Skeletal muscle satellite cell (primary cell): ENCODE data around the gene GALNT14. TPM values are rescaled to one million over a fixed set of nuclear protein-coding genes. Genes with fewer than 3 reads are reported as not detected.
A peak's percentile ranks its signal among the peaks of the same experiment; 100 is the strongest.
"Not testable (repeated sequence)": the region's sequence is repeated elsewhere in the genome, so short reads cannot be mapped to it uniquely, and the experiment has no call there.

Experiments
- H3K27me3 ChIP-seq: 2 replicates; pipeline ENCODE4 v1.7.0; 2013; ENCODE audit warnings: low read length; ENCODE audit not compliant: control insufficient read depth, insufficient read depth
- H3K36me3 ChIP-seq: 2 replicates; pipeline ENCODE4 v1.7.0; 2013; ENCODE audit warnings: mild to moderate bottlenecking, control low read depth, low read length; ENCODE audit not compliant: insufficient read depth
- H3K4me1 ChIP-seq: 2 replicates; pipeline ENCODE4 v1.7.0; 2013; ENCODE audit warnings: low read length; ENCODE audit not compliant: control insufficient read depth, insufficient read depth
- H3K4me2 ChIP-seq: 2 replicates; pipeline ENCODE4 v1.7.0; 2013; ENCODE audit warnings: mild to moderate bottlenecking, low read length
- H3K4me3 ChIP-seq: 2 replicates; pipeline ENCODE4 v1.7.0; 2013; ENCODE audit warnings: low read length
- H3K9ac ChIP-seq: 2 replicates; pipeline ENCODE4 v1.7.0; 2013; ENCODE audit warnings: mild to moderate bottlenecking, low read depth, low read length, moderate library complexity
- H3K9me3 ChIP-seq: replicated peaks from 2 replicates; pipeline ENCODE4 v1.7.0; 2013; ENCODE audit warnings: mild to moderate bottlenecking, control low read depth, low read length
- total RNA-seq: library from RNA; depleted of rRNA; stranded (reverse); fragments of >200 nt; gene quantifications from 2 replicates; pipeline ENCODE4 v1.2.3, GENCODE V29; 2012; rRNA removed

Gene GALNT14, protein sequence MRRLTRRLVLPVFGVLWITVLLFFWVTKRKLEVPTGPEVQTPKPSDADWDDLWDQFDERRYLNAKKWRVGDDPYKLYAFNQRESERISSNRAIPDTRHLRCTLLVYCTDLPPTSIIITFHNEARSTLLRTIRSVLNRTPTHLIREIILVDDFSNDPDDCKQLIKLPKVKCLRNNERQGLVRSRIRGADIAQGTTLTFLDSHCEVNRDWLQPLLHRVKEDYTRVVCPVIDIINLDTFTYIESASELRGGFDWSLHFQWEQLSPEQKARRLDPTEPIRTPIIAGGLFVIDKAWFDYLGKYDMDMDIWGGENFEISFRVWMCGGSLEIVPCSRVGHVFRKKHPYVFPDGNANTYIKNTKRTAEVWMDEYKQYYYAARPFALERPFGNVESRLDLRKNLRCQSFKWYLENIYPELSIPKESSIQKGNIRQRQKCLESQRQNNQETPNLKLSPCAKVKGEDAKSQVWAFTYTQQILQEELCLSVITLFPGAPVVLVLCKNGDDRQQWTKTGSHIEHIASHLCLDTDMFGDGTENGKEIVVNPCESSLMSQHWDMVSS
- total RNA-seq: 0.76 and 0.87 TPM in 2 replicates

DNA sequence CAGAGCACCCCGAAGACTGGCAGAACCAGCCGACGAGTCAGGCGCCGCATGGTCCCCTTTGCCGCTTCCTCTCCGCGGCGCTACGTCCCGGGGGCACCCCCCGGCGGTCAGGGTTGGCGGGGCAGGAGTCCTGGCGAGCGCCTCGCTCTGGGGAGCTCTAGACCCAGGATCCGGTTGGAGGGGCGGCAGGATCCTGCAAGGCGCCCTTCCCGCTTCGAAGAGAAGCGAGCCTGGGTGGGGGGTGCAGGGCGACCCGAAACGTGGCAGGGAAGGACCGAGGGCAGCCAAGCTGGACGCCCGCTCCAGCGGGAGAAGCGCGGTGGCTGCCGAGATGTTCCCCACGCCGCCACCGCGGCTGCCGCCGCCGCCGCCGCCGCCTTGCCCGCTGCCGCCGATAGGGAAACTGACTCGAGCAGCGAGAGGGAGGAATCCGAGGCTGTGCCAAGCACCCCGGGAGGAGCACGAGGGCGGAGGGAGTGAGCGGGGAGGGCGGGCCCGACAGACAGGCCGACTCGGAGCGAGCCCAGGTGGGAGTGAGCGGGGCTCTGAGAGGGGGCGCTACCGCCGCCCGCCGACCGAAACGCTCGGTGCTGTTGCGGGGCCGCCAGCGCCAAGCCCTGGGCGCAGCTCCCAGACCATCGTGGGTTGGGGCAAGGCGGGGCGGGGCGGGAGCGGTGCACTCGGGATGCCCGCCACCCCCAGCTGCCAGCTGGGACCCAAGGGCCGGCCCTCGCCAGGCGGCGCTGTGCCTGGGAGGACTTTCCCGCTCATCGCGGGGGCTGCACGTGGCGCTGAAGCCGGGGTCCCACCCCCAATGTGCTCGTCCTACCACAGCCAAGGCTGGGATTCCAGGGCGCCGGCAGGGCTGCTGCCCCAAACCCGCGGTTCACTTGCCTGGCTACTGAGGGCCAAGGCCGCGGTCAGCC lies at the start of gene GALNT14:
Gene GALNT14 (minus strand): TSS at position 404 of the 926 bp plus-strand sequence. CDS start 354 bp downstream, at position 50.
- Histone ChIP-seq H3K36me3 (no peaks in the 10 kb centered on the region), H3K4me3 (peak within 1 kb of the TSS; percentile 74), H3K4me2 (peak within 1 kb of the TSS; percentile 97), H3K4me1 (peaks cover 13% of the 10 kb centered on the region), H3K27me3 (peaks cover 63% of the 10 kb centered on the region), H3K9ac (peak within 1 kb of the TSS; percentile 47), H3K9me3 (no peaks in the 10 kb centered on the region)

DNA sequence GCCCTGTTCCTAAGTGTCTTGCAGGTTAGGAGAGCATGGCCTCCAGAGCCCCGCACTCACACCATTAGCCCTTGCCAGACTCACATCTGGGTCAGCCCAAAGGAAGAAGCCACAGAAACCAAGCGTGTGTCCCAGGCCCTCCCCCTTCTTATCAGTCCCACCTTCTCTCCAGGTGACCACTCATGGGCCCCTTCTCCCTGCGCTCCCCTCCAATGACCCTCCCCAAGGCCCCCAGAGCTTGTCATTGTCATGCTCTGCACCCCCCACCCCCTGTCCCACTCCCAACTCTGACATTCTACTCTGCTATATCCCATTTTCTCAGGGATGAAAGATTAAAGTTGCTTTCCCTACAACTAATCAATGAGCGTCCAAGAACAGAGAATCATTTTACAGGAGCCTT lies 48.9 kb upstream of the GALNT14 start:
- Histone ChIP-seq H3K9ac (no peak overlapping the region), H3K4me1 (no peaks in the 10 kb centered on the region), H3K36me3 (no peaks in the 10 kb centered on the region), H3K27me3 (peaks cover 14% of the 10 kb centered on the region), H3K4me3 (no peak overlapping the region), H3K9me3 (no peaks in the 10 kb centered on the region), H3K4me2 (no peak overlapping the region)

DNA sequence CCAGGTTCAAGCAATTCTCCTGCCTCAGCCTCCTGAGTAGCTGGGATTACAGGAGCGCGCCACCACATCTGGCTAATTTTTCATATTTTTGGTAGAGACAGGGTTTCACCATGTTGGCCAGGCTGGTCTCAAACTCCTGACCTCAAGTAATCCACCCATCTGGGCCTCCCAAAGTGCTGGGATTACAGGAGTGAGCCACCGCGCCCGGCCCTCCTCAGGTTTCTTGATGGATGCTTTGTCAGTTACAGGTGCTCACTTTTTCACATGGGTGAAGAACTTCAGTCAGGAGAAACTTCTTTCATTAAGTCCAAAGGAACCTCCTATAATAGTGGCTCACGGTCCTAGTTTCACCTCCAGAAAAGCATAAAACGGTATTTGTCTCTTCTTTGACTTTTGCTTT lies 45.7 kb upstream of the GALNT14 start:
- peaks cover 14% of the 10 kb centered on the region for H3K27me3 ChIP-seq
- H3K4me3 ChIP-seq, H3K4me1 ChIP-seq, H3K36me3 ChIP-seq, H3K4me2 ChIP-seq, H3K9ac ChIP-seq, H3K9me3 ChIP-seq: not testable (repeated sequence)

DNA sequence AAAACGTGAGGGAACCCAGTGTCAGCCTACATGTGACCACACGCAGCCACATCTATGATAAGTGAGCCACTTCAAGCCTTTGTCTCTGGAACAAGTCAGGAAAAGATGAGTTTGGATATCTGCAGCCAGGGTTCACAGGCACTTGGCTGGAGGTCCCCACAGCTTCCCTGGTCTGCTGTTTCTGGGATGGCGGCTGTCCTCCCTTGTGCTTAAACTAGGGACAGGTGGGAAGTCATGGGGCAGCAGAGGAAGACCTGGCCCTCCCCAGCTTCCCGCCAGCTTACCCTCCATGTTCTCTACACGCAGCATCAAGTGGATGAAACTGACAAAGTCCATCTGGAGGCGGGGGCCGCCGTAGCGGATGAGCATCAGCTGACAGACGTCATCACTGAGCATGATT lies 38.5 kb upstream of the GALNT14 start:
- H3K4me1 ChIP-seq: no peaks in the 10 kb centered on the region
- peaks cover 15% of the 10 kb centered on the region for H3K27me3 ChIP-seq
- no peak overlapping the region for H3K4me3 ChIP-seq
- no peaks in the 10 kb centered on the region for H3K36me3 ChIP-seq
- no peak overlapping the region for H3K4me2 ChIP-seq
- no peak overlapping the region for H3K9ac ChIP-seq
- no peaks in the 10 kb centered on the region for H3K9me3 ChIP-seq

DNA sequence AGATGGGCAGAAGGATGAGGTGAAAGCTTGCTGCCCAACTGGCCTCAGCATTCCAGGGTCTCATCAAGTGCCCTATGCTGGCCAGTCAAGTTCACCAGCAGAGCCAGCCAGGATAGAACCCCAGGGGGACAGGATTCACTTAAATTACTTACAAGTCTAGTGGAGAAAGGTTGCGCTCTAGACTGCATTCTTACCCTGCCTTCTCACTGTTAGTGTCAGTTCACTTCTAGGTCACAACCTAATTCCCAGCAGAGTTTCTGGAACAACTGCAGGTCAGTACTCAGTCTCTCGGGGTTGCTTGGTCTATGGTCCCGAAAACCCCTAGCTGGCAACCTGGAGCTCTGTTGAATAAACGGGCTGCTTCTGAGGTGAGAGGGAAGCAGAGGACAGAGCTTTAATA lies 32.9 kb upstream of the GALNT14 start:
- no peaks in the 10 kb centered on the region for H3K36me3 ChIP-seq
- no peaks in the 10 kb centered on the region for H3K4me1 ChIP-seq
- no peaks in the 10 kb centered on the region for H3K9me3 ChIP-seq
- no peak overlapping the region for H3K4me3 ChIP-seq
- H3K4me2 ChIP-seq: no peak overlapping the region
- peaks cover 24% of the 10 kb centered on the region for H3K27me3 ChIP-seq
- no peak overlapping the region for H3K9ac ChIP-seq

DNA sequence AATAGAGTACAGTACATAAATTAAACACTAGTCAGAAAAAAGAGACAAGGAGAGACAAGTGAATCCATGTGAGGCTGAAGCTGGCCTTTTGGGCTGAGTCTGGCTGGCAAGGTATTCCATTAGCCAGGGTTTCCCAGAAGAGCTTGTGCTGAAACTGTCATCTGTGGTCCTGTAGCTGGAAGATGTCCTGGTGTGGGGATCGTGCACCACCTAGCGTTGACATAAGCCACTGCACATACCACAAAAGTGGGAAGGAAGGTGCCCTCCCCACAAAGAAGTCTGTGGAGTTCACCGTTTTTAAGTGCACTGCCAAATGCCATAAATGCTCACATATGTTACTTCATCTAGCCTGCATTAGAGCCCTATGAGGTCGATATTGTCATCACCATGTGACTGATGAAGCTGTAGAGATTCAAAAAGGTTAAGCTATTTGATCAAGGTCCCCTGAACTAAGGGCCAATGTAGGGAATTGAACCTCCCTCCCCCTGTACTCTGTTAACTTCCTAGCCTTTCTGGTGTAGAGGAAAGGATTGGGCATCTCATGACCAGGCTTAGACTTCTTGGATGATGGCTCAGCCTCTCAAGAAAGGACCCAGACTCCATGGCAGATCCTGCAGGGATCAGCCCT lies 31.9 kb upstream of the GALNT14 start:
- H3K27me3 ChIP-seq: peaks cover 24% of the 10 kb centered on the region
- no peak overlapping the region for H3K4me3 ChIP-seq
- no peak overlapping the region for H3K4me2 ChIP-seq
- no peaks in the 10 kb centered on the region for H3K4me1 ChIP-seq
- no peaks in the 10 kb centered on the region for H3K36me3 ChIP-seq
- no peaks in the 10 kb centered on the region for H3K9me3 ChIP-seq
- no peak overlapping the region for H3K9ac ChIP-seq

DNA sequence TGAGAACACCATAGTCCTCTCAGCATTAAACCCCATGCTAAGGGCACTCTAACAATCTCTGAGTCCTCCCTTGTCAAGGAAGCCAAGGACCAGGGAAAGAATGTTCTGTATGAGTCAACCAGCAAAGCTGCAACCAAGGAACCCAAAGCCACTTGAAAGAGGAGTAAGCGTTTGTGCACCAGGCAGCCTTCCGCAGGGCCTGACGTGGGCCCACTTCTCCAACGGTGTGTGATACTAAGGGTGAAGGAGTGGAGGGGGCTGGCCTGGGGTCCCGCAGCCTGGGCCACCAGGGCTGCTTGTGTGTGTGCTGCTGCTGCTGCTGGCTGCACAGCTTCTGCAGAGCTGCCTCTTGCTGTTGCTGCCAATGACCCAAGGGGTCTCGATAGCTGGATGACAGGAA lies 30.1 kb upstream of the GALNT14 start:
- Histone ChIP-seq H3K4me3 (no peak overlapping the region), H3K27me3 (peaks cover 27% of the 10 kb centered on the region), H3K4me2 (no peak overlapping the region), H3K36me3 (no peaks in the 10 kb centered on the region), H3K4me1 (no peaks in the 10 kb centered on the region), H3K9me3 (no peaks in the 10 kb centered on the region), H3K9ac (no peak overlapping the region)

DNA sequence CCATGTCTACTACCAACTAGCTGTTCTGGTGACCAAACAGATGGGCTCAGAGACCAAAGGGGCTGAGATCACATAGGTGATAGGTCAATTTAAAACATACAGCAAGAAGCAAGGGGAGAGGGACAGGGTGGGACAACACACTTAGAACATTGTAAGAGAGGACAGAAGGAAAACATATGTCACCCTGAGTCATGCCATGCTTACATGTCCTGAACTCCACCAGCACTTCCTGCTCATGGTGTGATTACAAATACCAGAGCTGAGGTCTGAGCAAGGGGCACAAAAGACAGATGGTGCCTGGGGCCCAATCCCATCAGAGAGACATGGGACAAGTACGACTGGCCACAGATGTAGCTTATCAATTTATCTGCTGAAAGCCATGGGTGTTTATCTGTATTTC lies 28.7 kb upstream of the GALNT14 start:
- Histone ChIP-seq H3K9ac (no peak overlapping the region), H3K36me3 (no peaks in the 10 kb centered on the region), H3K9me3 (no peaks in the 10 kb centered on the region), H3K4me3 (no peak overlapping the region), H3K4me1 (no peaks in the 10 kb centered on the region), H3K27me3 (peaks cover 26% of the 10 kb centered on the region), H3K4me2 (no peak overlapping the region)

DNA sequence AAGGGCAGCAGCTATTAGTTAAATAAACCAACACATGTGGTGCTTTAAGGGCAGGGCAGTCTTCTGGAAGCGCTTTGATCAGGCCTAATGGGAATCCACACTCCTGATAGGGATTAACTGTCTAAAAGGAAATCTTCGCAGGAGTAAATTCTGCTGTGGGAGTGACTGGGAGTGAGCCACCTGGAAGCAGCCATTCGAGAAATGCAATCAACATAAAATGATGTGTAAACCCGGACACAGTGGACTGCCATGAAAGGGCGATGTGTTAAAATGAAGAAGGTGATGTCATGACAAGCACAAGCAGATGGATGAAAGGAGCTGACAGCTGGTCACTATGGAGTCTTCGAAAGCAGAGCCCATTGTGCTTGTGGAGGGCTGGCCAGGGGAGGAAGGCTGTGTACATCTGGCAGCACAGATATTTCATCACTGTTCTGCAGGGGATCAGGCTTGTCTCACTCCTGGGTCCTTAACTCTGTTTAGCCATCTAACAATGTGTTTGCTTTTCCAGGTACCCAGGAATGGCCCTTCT lies 24.8 kb upstream of the GALNT14 start:
- no peaks in the 10 kb centered on the region for H3K4me1 ChIP-seq

DNA sequence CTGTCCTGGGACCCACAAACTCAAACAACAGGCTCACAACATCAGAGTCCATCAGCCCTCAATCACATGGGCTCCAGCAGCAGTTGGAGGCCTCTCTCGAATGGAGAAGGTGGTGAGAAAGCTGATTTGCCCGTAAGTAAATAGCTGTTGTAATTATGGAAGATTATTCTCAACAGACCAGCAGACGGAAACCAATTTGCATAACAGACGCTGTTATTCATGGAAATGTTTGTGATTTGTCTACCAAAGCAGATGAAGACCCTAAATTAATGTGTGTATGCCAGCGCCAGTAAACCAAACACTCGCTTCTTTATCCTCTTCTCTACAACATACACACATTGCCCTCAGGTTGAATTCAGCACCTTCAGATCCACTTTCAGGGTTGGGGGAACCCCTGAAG lies 23.4 kb upstream of the GALNT14 start:
- no peaks in the 10 kb centered on the region for H3K36me3 ChIP-seq
- H3K27me3 ChIP-seq: peaks cover 41% of the 10 kb centered on the region
- no peaks in the 10 kb centered on the region for H3K4me1 ChIP-seq
- no peak overlapping the region for H3K9ac ChIP-seq
- no peak overlapping the region for H3K4me3 ChIP-seq
- H3K4me2 ChIP-seq: no peak overlapping the region
- H3K9me3 ChIP-seq: no peaks in the 10 kb centered on the region

More for the DNA sequence above, 24.8 kb upstream of the GALNT14 start:
- Histone ChIP-seq H3K27me3 (peaks cover 38% of the 10 kb centered on the region), H3K9me3 (no peaks in the 10 kb centered on the region), H3K9ac (no peak overlapping the region), H3K4me3 (no peak overlapping the region), H3K36me3 (no peaks in the 10 kb centered on the region), H3K4me2 (no peak overlapping the region)

DNA sequence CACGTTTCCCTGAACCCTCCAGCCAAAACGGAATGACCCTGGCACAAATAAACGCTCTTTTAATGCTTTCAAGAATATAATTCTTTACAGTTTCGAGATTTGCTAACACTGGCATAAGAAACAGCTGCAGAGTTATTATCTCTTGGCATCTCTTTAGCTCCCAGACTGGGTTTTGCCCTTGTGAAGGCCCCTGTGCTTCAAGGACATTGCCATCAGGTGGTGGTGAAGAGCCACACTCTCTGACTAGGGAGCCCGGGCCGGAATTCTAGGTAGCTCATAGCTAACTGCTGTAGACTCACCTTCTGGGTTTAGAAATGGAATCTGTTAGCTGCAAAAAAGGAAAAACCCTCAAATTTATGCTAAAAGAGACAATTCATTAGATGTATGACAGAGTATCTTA lies 13.3 kb upstream of the GALNT14 start:
- peaks cover 8% of the 10 kb centered on the region for H3K27me3 ChIP-seq
- no peak overlapping the region for H3K9ac ChIP-seq
- H3K9me3 ChIP-seq: no peaks in the 10 kb centered on the region
- no peaks in the 10 kb centered on the region for H3K4me1 ChIP-seq
- no peak overlapping the region for H3K4me2 ChIP-seq
- no peaks in the 10 kb centered on the region for H3K36me3 ChIP-seq
- H3K4me3 ChIP-seq: no peak overlapping the region
